Measurements from ENCODE around the gene PDE4B. TPM values are rescaled to one million over a fixed set of nuclear protein-coding genes. Genes with fewer than 3 reads are reported as not detected.

Gene PDE4B
- total and polyA plus RNA-seq, 2 donors from 2014 or later = 2.0 to 8.7 TPM

GRCh38 chr1:66349242-66349641 is 556.5 kb downstream of the PDE4B start:
- no peak overlapping the region for H3K9ac ChIP-seq (ENCODE audit: low read length in 3 of 3)
- H3K9me3 ChIP-seq (ENCODE audit: control insufficient read depth in 2 of 3, insufficient read depth in 1 of 3, low read length in 3 of 3) = no peaks in the 10 kb centered on the region
- DNase-seq (no peak), FAIRE-seq (no peak)
- no peak overlapping the region for H3K27ac ChIP-seq (ENCODE audit: low read depth in 2 of 2, low read length in 2 of 2)
- peaks cover 0 to 2% (median 1%) of the 10 kb centered on the region in 3 donors for H3K4me1 ChIP-seq (ENCODE audit: control insufficient read depth in 2 of 3, insufficient read depth in 2 of 3, low read depth in 1 of 3, low read length in 3 of 3)
- intact Hi-C loops (cut with DNase I) = no loop called here
- no peaks in the 10 kb centered on the region for H3K27me3 ChIP-seq (ENCODE audit: control insufficient read depth, insufficient read depth, low read length)
- H3K36me3 ChIP-seq (ENCODE audit: control insufficient read depth in 2 of 3, insufficient read depth in 3 of 3, low read length in 3 of 3) = no peaks in the 10 kb centered on the region
- no peak for TF ChIP-seq CTCF (IDR thresholded peaks at IDR 0.05; ENCODE audit: borderline replicate concordance, extremely low read depth, insufficient read depth)
- no peak overlapping the region for H3K4me3 ChIP-seq (ENCODE audit: low read length in 3 of 3)

GRCh38 chr1:66350001-66350547 is 557.4 kb downstream of the PDE4B start:
- no peak for TF ChIP-seq CTCF (IDR thresholded peaks at IDR 0.05; ENCODE audit: borderline replicate concordance, extremely low read depth, insufficient read depth)
- intact Hi-C loops (cut with DNase I) = no loop called here
- H3K27ac ChIP-seq (ENCODE audit: low read depth in 2 of 2, low read length in 2 of 2) = peak overlapping the region in 1 of 2 donors; percentile 35
- H3K4me1 ChIP-seq (ENCODE audit: control insufficient read depth in 2 of 3, insufficient read depth in 2 of 3, low read depth in 1 of 3, low read length in 3 of 3) = peaks cover 0 to 6% (median 2%) of the 10 kb centered on the region in 3 donors
- H3K9me3 ChIP-seq (ENCODE audit: control insufficient read depth in 2 of 3, insufficient read depth in 1 of 3, low read length in 3 of 3) = no peaks in the 10 kb centered on the region
- H3K36me3 ChIP-seq (ENCODE audit: control insufficient read depth in 2 of 3, insufficient read depth in 3 of 3, low read length in 3 of 3) = no peaks in the 10 kb centered on the region
- no peak overlapping the region for H3K9ac ChIP-seq (ENCODE audit: low read length in 3 of 3)
- H3K27me3 ChIP-seq (ENCODE audit: control insufficient read depth, insufficient read depth, low read length) = no peaks in the 10 kb centered on the region
- no peak overlapping the region for H3K4me3 ChIP-seq (ENCODE audit: low read length in 3 of 3)
- no peak for FAIRE-seq
- DNase-seq = no peak

GRCh38 chr1:66351478-66351877 is 558.8 kb downstream of the PDE4B start:
- no peak for TF ChIP-seq CTCF (IDR thresholded peaks at IDR 0.05; ENCODE audit: borderline replicate concordance, extremely low read depth, insufficient read depth)
- intact Hi-C loops (cut with DNase I) = no loop called here
- FAIRE-seq (no peak), DNase-seq (no peak)
- peak overlapping the region in 1 of 2 donors; percentile 1 for H3K27ac ChIP-seq (ENCODE audit: low read depth in 2 of 2, low read length in 2 of 2)
- H3K9me3 ChIP-seq (ENCODE audit: control insufficient read depth in 2 of 3, insufficient read depth in 1 of 3, low read length in 3 of 3) = no peaks in the 10 kb centered on the region
- no peak overlapping the region for H3K9ac ChIP-seq (ENCODE audit: low read length in 3 of 3)
- no peaks in the 10 kb centered on the region for H3K36me3 ChIP-seq (ENCODE audit: control insufficient read depth in 2 of 3, insufficient read depth in 3 of 3, low read length in 3 of 3)
- H3K4me1 ChIP-seq (ENCODE audit: control insufficient read depth in 2 of 3, insufficient read depth in 2 of 3, low read depth in 1 of 3, low read length in 3 of 3) = peaks cover 2 to 6% (median 2%) of the 10 kb centered on the region in 3 donors
- no peak overlapping the region for H3K4me3 ChIP-seq (ENCODE audit: low read length in 3 of 3)
- no peaks in the 10 kb centered on the region for H3K27me3 ChIP-seq (ENCODE audit: control insufficient read depth, insufficient read depth, low read length)

GRCh38 chr1:66351913-66352312 is 559.2 kb downstream of the PDE4B start:
- DNase-seq (no peak), FAIRE-seq (no peak)
- intact Hi-C loops (cut with DNase I) = no loop called here
- H3K4me1 ChIP-seq (ENCODE audit: control insufficient read depth in 2 of 3, insufficient read depth in 2 of 3, low read depth in 1 of 3, low read length in 3 of 3) = peaks cover 2 to 6% (median 3%) of the 10 kb centered on the region in 3 donors
- H3K27ac ChIP-seq (ENCODE audit: low read depth in 2 of 2, low read length in 2 of 2) = peak overlapping the region in 1 of 2 donors; percentile 1
- TF ChIP-seq CTCF (IDR thresholded peaks at IDR 0.05; ENCODE audit: borderline replicate concordance, extremely low read depth, insufficient read depth) = no peak
- H3K27me3 ChIP-seq (ENCODE audit: control insufficient read depth, insufficient read depth, low read length) = no peaks in the 10 kb centered on the region
- H3K9ac ChIP-seq (ENCODE audit: low read length in 3 of 3) = no peak overlapping the region
- H3K9me3 ChIP-seq (ENCODE audit: control insufficient read depth in 2 of 3, insufficient read depth in 1 of 3, low read length in 3 of 3) = no peaks in the 10 kb centered on the region
- H3K36me3 ChIP-seq (ENCODE audit: control insufficient read depth in 2 of 3, insufficient read depth in 3 of 3, low read length in 3 of 3) = no peaks in the 10 kb centered on the region
- no peak overlapping the region for H3K4me3 ChIP-seq (ENCODE audit: low read length in 3 of 3)

Data from kidney (tissue), 14 donors.